GM18511 (cell line): ENCODE measurements around the gene MGRN1.

ENCODE experiments used
- ATAC-seq: cut with Tn5 transposase; IDR thresholded peaks from one replicate; pipeline ENCODE4 v1.9.1; 2021; ENCODE audit warnings: mild to moderate bottlenecking, moderate library complexity; ENCODE audit not compliant: unreplicated experiment

MGRN1 gene

GRCh38 chr16:4618645-4619418, 5.8 kb upstream of the MGRN1 start:
- ATAC-seq = no peak

GRCh38 chr16:4623593-4623992, 1.0 kb upstream of the MGRN1 start:
- no peak for ATAC-seq

GRCh38 chr16:4624827-4625559, 367 bp downstream of the MGRN1 start:
- peak; percentile 72 for ATAC-seq

- no peak for ATAC-seq
These were observed 1.0 kb downstream of the MGRN1 start for GRCh38 chr16:4625560-4626159.

GRCh38 chr16:4626396-4626795, 1.8 kb downstream of the MGRN1 start:
- no peak for ATAC-seq

DNA sequence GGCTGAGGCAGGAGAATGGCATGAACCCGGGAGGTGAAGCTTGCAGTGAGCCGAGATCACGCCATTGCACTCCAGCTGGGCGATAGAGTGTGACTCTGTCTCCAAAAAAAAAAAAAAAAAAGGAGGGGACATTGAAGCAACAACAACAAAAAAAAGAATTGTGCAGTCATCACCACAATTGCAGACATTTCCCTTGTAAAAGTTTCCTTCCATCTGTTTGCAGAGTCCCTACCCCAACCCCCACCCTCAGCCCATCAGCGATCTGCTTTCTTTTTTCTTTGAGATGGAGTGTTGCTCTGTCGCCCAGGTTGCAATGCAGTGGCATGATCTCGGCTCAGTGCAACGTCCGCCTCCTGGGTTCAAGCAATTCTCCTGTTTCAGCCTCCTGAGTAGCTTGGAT, 3.7 kb downstream of the MGRN1 start:
- ATAC-seq = no peak

- no peak for ATAC-seq
These were observed 6.8 kb downstream of the MGRN1 start for GRCh38 chr16:4631444-4631843.

GRCh38 chr16:4633910-4634635, 9.4 kb downstream of the MGRN1 start:
- no peak for ATAC-seq

DNA sequence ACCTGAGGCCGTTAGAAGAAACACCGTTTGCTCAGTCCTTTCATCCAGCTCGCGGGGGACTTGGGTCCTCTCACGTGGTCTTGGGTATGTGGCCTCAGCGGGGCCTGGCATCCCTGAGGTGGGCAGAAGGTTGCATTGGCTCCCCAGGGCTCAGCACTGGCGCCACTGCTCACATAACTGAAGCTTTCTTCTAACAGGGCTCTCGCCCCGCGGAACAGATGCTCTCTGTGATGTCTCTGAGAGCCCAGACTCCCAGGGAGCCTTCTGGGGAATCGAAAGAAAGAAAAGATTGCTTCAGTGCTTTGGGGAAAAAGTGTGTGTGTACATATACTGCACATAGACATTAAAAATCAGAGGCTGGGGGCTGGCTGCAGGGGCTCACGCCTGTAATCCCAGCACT, 10.1 kb downstream of the MGRN1 start:
- ATAC-seq = no peak

GRCh38 chr16:4636196-4636595, 11.6 kb downstream of the MGRN1 start:
- ATAC-seq = no peak

- no peak for ATAC-seq
These were observed 13.0 kb downstream of the MGRN1 start for GRCh38 chr16:4637501-4638166.

GRCh38 chr16:4639899-4640509, 15.4 kb downstream of the MGRN1 start:
- ATAC-seq = no peak

DNA sequence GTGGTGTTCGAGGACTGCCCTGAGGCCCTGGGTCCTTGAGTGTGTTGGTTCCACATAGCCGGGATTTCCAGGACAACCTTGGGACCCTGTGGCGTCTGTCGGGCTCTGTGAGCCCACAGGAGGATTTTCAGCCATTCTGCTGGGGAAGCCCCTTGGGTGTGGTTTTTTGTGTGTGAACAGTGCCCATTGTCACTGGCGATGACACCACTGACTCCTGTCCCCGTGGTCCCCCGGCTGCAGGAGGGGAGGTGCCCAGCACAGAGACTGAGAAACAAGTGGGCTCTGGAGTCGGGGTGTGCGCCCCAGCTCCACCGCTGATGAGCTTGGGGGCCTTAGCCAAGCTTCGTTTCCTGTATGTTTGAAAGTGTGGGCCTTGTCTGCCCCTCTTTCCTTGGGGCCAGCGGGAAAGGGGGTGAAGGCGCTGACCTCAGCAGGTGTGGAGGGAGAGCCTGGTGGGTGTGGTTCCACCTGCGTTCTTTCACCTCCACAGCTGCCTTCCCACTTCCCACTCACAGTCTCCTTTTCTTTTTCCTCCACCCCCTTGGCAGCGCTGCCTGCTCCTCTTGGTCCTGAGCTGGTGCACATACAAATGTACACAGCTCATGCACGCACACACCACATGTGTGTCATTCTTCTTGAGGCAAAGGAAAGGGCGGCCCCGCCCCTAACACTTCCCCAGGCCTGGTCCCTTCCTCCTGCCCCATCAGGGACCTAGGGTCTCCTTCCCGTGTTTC, 16.1 kb downstream of the MGRN1 start:
- no peak for ATAC-seq

GRCh38 chr16:4641306-4641687, 16.7 kb downstream of the MGRN1 start:
- no peak for ATAC-seq

DNA sequence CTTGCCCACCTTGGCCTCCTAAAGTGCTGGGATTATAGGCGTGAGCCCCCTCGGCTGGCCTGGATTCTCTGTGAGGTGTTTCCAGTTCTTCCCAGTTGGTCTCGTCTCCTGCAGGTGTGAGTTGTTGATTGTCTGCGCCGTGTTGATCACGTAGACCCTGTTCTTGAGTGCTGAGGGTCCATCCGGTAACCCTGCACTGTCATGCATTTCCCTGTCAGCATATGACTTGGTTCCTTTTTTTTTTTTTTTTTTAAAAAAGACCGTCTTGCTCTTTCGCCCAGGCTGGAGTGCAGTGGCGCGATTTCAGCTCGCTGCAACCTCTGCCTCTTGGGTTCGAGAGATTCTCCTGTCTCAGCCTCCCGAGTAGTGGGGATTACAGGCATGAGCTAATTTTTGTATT, 17.3 kb downstream of the MGRN1 start:
- ATAC-seq = no peak

- no peak for ATAC-seq
These were observed 22.4 kb downstream of the MGRN1 start for GRCh38 chr16:4646773-4647643.

DNA sequence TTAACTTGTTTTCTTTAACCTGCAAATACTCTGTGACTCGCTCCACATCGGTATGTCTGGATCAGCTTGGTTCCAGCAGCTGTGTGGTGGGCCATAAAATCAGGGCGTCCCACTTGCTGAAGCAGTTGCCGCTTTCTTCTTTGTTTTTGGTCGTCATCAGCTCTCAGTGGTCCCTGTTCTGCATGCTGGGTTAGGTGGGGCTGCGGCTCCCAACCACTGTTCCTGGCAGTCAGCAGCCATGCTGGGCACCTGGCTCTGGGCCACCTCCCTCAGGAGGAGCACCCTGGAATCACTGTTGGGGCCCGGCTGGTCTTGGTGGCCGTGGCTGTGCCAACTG, 23.0 kb downstream of the MGRN1 start:
- ATAC-seq = no peak

DNA sequence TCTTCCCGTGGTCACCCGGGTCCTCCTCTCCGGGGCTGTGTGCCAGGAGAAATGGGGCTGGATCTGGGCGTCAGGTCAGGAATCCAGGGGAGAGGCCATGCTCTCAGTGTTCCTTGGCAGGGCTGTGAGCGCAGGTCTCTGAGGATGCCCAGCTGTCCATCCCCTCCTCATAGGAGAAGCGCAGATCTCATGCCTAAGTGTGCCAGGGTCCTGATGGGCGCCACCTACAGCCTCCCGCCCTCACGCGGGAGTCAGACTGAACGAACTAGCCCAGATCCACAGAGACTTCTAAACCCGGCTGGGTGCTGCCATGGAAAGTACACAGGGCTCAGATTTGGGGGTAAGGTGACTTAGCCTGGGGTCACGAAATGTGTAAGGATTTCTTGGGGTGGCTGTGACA, 24.3 kb downstream of the MGRN1 start:
- no peak for ATAC-seq
